Kidney tubule cell (primary cell): ENCODE results near the gene ETS1.

Experiments
- DNase-seq: peaks from one replicate; pipeline ENCODE4 v3.0.0-alpha.2; 2018; ENCODE audit warnings: low spot score

ETS1 gene

GRCh38 chr11:128619007-128619406 lies 31.6 kb upstream of the ETS1 start:
- DNase-seq: no peak

GRCh38 chr11:128618603-128619002 lies 31.2 kb upstream of the ETS1 start:
- DNase-seq: no peak

GRCh38 chr11:128616161-128616560 lies 28.8 kb upstream of the ETS1 start:
- no peak for DNase-seq

DNA sequence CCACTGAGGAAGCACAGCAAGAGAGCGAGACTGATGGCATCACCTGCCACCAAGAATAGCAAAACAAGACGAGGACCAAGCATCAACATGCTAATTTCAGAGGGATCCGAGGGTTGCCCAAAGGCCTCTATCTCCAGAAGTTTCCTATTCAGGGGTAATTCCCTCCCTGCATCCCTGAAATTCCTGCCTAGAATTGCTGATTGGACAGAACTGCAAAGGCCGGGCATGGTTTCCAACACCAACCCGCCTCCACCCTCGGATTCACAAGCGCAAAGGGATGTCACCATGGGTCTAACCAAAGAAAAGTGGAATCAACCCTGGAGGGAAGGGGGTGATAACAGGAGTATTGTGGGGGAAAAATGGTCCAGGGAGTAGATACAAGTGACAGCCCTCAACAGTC lies 28.3 kb upstream of the ETS1 start:
- DNase-seq: no peak

GRCh38 chr11:128615076-128615475 lies 27.7 kb upstream of the ETS1 start:
- no peak for DNase-seq

GRCh38 chr11:128614026-128614425 lies 26.7 kb upstream of the ETS1 start:
- DNase-seq: no peak

GRCh38 chr11:128613300-128613995 lies 26.1 kb upstream of the ETS1 start:
- no peak for DNase-seq

DNA sequence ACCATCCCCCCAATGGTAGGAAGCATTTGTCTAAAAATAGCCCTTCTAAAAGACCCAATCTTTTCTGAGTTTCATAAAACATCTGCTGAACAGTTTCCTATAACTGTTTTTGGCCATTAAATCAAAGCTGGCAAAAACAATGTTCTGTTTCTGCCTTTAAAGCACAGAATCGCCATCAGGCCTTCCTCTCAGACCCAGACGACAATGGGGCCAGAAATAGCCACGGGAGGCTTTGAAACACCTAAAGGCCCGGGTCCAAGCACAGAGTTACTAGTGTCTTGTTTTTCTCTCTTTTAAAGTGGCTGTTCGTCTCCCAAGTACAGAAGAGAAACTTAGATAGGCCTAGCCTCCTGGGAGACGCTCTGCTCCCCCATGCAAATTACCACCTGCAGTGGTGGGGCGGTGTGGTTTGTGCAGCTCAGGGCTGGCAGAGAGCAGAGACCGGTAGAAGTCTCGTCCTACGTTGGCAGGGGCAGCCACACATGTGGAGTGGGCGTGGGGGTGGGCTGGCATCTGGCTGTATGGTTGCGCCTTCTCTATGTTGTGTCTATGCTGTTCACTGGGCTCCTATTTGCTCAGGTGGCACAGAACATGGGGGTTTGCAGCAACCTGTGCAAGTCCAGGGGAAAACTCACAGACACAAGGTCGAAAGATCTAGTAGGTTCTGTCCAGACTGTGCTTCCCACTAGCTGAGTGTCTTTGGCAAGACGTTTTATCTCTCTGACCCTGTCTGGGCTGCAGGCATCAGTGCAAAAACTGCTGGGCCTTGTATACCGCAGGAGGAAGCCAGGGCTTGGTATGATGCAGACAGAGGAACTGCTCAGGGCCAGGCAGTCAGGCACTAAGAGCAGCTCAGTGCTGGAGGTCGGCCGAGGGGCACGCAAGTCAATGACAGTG lies 23.6 kb upstream of the ETS1 start:
- no peak for DNase-seq

- DNase-seq: no peak
Observed at GRCh38 chr11:128609785-128610184, 22.4 kb upstream of the ETS1 start.

DNA sequence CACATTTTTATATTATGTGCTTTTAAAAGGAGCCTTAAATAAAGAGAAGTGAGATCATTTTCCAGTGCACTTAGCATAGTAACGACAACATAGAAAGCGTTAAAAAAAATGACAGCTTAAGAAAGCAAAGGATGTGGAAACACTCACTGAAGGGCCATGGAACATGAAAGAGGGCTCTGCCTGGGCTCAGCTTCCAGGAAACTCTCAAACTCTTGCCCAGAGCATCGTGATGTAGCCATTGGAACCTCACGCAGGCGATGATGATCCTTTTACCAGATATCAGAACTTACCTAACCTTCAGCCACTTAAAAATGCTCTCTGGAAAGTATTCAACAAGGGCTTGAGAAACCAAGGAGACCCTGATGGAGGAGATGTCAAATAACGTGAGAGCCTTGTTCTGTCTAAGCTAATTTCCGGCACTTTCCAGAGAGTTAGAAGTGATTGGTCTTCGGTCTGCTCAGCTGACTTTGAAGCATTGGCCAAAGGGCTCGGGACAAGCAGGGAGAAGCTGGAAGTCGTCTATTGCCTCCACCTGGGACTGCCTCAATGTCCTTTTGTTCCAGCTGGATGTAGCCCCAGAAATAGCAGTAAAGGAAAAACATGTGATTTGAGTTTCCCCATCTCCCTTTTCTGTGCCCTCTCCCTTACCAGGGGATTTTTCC lies 21.5 kb upstream of the ETS1 start:
- no peak for DNase-seq

GRCh38 chr11:128607819-128608218 lies 20.5 kb upstream of the ETS1 start:
- DNase-seq: no peak

DNA sequence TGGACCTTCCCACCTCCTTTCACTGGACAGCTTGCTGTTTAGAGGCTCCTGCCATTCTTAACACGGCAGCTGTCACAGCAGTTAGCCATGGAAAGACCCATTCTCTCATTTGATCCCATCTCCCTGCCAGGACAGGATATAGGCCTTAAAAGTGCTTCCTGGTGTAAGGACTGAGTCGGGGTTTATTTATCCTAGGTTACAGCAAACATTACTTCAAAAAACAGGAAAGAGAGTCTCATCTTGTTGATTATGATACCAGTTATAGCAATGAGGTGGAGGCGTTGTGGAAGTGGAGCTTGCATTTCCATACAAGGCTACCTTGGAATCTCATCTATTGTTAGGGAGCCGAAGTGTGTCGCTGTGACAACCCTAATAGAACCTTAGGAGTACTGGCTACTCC lies 17.4 kb upstream of the ETS1 start:
- no peak for DNase-seq

GRCh38 chr11:128603752-128604414 lies 16.5 kb upstream of the ETS1 start:
- no peak for DNase-seq

GRCh38 chr11:128603003-128603696 lies 15.8 kb upstream of the ETS1 start:
- no peak for DNase-seq

GRCh38 chr11:128599729-128600128 lies 12.4 kb upstream of the ETS1 start:
- DNase-seq: no peak

- no peak for DNase-seq
Observed at GRCh38 chr11:128598506-128599150, 11.3 kb upstream of the ETS1 start.

GRCh38 chr11:128598096-128598495 lies 10.7 kb upstream of the ETS1 start:
- DNase-seq: no peak

- no peak for DNase-seq
Observed at GRCh38 chr11:128597209-128597608, 9.9 kb upstream of the ETS1 start.

DNA sequence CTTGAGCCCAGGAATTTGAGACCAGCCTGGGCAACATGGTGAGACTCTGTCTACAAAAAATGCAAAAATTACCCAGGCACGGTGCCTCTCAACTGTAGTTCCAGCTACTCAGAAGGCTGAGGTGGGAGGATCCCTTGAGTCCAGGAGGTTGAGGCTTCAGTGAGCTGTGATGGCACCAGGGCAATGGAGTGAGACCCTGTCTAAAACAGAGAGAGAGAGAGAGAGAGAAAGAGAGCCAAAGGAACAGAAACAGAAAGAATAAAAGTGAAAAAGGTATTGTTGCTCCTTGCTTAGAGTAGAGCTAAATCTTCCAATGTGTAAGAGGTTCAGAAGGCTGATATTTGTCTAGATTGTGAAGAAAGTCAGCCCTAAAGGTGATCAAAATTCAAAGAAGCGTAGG lies 8.9 kb upstream of the ETS1 start:
- DNase-seq: no peak

GRCh38 chr11:128595775-128596174 lies 8.4 kb upstream of the ETS1 start:
- no peak for DNase-seq

GRCh38 chr11:128595221-128595620 lies 7.9 kb upstream of the ETS1 start:
- no peak for DNase-seq
